ENCODE measurements around the gene HBD.

- TF ChIP-seq CREB1 (IDR thresholded peaks at IDR 0.05; ENCODE audit: low read depth) (no peak), TAF1 (IDR thresholded peaks at IDR 0.05; ENCODE audit: low read depth) (no peak), EGR1 (IDR thresholded peaks at IDR 0.05) (no peak), MAX (IDR thresholded peaks at IDR 0.05) (no peak), EP300 (IDR thresholded peaks at IDR 0.05; ENCODE audit: borderline replicate concordance) (no peak), RAD21 (IDR thresholded peaks at IDR 0.05; ENCODE audit: low read depth) (no peak), FOXM1 (IDR thresholded peaks at IDR 0.05; ENCODE audit: borderline replicate concordance, low read depth) (no peak), REST (IDR thresholded peaks at IDR 0.05; ENCODE audit: low read depth) (no peak), NFIC (IDR thresholded peaks at IDR 0.05) (no peak), YY1 (IDR thresholded peaks at IDR 0.05; ENCODE audit: low read depth) (no peak), CEBPB (IDR thresholded peaks at IDR 0.05) (no peak), TCF12 (IDR thresholded peaks at IDR 0.05; ENCODE audit: low read depth) (no peak), TEAD4 (IDR thresholded peaks at IDR 0.05) (no peak), ZBTB7A (IDR thresholded peaks at IDR 0.05; ENCODE audit: low read depth) (no peak)
These were observed 10.6 kb downstream of the HBD start for GRCh38 chr11:5223686-5224085.

All from Ishikawa (cell line).